Hepatocyte (in vitro differentiated cells): ENCODE data around the gene CLTCL1. TPM values are rescaled to one million over a fixed set of nuclear protein-coding genes. Genes with fewer than 3 reads are reported as not detected.

Experiments
- DNase-seq: peaks from one replicate; pipeline ENCODE4 v3.0.0-alpha.2; 2016; ENCODE audit warnings: low spot score
- H2AFZ ChIP-seq: fragments of 200-600 bp; sonication (generic); 2 replicates; pipeline ENCODE4 v1.6.0; 2016; ENCODE audit warnings: antibody characterized with exemption, mild to moderate bottlenecking
- H3K27ac ChIP-seq: fragments of 200-600 bp; sonication (generic); 2 replicates; pipeline ENCODE4 v1.5.1; 2016; ENCODE audit warnings: mild to moderate bottlenecking
- H3K27me3 ChIP-seq: fragments of 200-600 bp; sonication (generic); 2 replicates; pipeline ENCODE4 v1.6.1; 2016
- H3K36me3 ChIP-seq: fragments of 200-600 bp; sonication (generic); replicated peaks from 2 replicates; pipeline ENCODE4 v1.5.1; 2016; ENCODE audit warnings: low read depth; ENCODE audit not compliant: insufficient read depth
- H3K4me1 ChIP-seq: fragments of 200-600 bp; sonication (generic); 2 replicates; pipeline ENCODE4 v1.5.1; 2016; ENCODE audit warnings: mild to moderate bottlenecking, moderate library complexity; ENCODE audit not compliant: insufficient read depth
- H3K4me2 ChIP-seq: fragments of 200-600 bp; sonication (generic); 2 replicates; pipeline ENCODE4 v1.6.0; 2016
- H3K4me3 ChIP-seq: fragments of 200-600 bp; sonication (generic); 2 replicates; pipeline ENCODE4 v1.5.1; 2016; ENCODE audit warnings: mild to moderate bottlenecking
- H3K79me2 ChIP-seq: fragments of 200-600 bp; sonication (generic); 2 replicates; pipeline ENCODE4 v1.6.0; 2017; ENCODE audit warnings: mild to moderate bottlenecking
- H3K9me2 ChIP-seq: fragments of 200-600 bp; sonication (generic); replicated peaks from 2 replicates; pipeline ENCODE4 v1.6.0; 2017; ENCODE audit warnings: mild to moderate bottlenecking; ENCODE audit not compliant: insufficient read depth
- H3K9me3 ChIP-seq: fragments of 200-600 bp; sonication (generic); 2 replicates; pipeline ENCODE4 v1.5.1; 2016; ENCODE audit warnings: low read depth, mild to moderate bottlenecking
- H4K20me1 ChIP-seq: fragments of 200-600 bp; sonication (generic); 2 replicates; pipeline ENCODE4 v1.6.0; 2016; ENCODE audit warnings: mild to moderate bottlenecking; ENCODE audit not compliant: insufficient read depth, poor library complexity, severe bottlenecking
- CTCF ChIP-seq: fragments of 200-600 bp; sonication (generic); IDR thresholded peaks from 2 replicates; pipeline ENCODE4 v1.5.1; 2016; ENCODE audit warnings: antibody characterized with exemption, mild to moderate bottlenecking; ENCODE audit not compliant: poor library complexity
- EZH2 ChIP-seq: fragments of 200-600 bp; sonication (generic); IDR thresholded peaks from 2 replicates; pipeline ENCODE4 v1.6.1; 2016; ENCODE audit warnings: antibody characterized with exemption, mild to moderate bottlenecking, borderline replicate concordance
- EZH2phosphoT487 ChIP-seq: fragments of 200-600 bp; sonication (generic); IDR thresholded peaks from one replicate; pipeline ENCODE4 v1.6.1; 2018; ENCODE audit warnings: antibody characterized with exemption, mild to moderate bottlenecking, low read depth, moderate library complexity; ENCODE audit not compliant: unreplicated experiment, severe bottlenecking
- WGBS: methylation state at CpG from one replicate; pipeline ENCODE4 v1.1.6; 2016; ENCODE audit warnings: low lambda C conversion rate; ENCODE audit errors: missing lambda C conversion rate; 5-methylcytosine and 5-hydroxymethylcytosine counted together
- polyA plus RNA-seq: library from polyadenylated mRNA; unstranded; fragments of >200 nt; fragmentation: Nextera tagmentation; extraction: Ambion mirVana; gene quantifications from 2 replicates; pipeline ENCODE4 v1.2.1, GENCODE V29; 2016
- total RNA-seq: library from RNA; depleted of rRNA; stranded (reverse); fragments of >200 nt; gene quantifications from 2 replicates; pipeline ENCODE4 v1.2.3, GENCODE V29; 2014

CLTCL1 gene
- total and polyA plus RNA-seq, 2 experiments from 2014 or later, result 2.2 to 3.7 TPM

GRCh38 chr22:19238900-19239299 is 52.6 kb downstream of the CLTCL1 start:
- Histone ChIP-seq H3K9me3 (no peaks in the 10 kb centered on the region), H3K9me2 (no peaks in the 10 kb centered on the region), H3K36me3 (no peaks in the 10 kb centered on the region), H2AFZ (no peak overlapping the region), H3K4me3 (no peak overlapping the region), H3K27me3 (no peaks in the 10 kb centered on the region), H3K79me2 (no peaks in the 10 kb centered on the region), H3K27ac (no peak overlapping the region), H3K4me2 (no peak overlapping the region), H4K20me1 (no peaks in the 10 kb centered on the region), H3K4me1 (no peaks in the 10 kb centered on the region)
- no peak for DNase-seq
- WGBS, result 82% methylated on average over 7 of the region's 7 CpGs
- TF ChIP-seq CTCF (no peak), EZH2phosphoT487 (no peak), EZH2 (no peak)

GRCh38 chr22:19235874-19236273 is 55.6 kb downstream of the CLTCL1 start:
- no peaks in the 10 kb centered on the region for H3K27me3 ChIP-seq
- no peak overlapping the region for H3K27ac ChIP-seq
- no peak overlapping the region for H2AFZ ChIP-seq
- no peaks in the 10 kb centered on the region for H3K9me3 ChIP-seq
- H3K9me2 ChIP-seq, result no peaks in the 10 kb centered on the region
- H3K4me2 ChIP-seq, result no peak overlapping the region
- no peaks in the 10 kb centered on the region for H3K4me1 ChIP-seq
- no peak overlapping the region for H3K4me3 ChIP-seq
- TF ChIP-seq EZH2phosphoT487 (no peak), CTCF (no peak), EZH2 (no peak)
- H3K79me2 ChIP-seq, result no peaks in the 10 kb centered on the region
- H4K20me1 ChIP-seq, result no peaks in the 10 kb centered on the region
- DNase-seq, result no peak
- WGBS, result 92% methylated on average over 4 of the region's 4 CpGs
- no peaks in the 10 kb centered on the region for H3K36me3 ChIP-seq

GRCh38 chr22:19234126-19234896 is 57.2 kb downstream of the CLTCL1 start:
- no peak for DNase-seq
- no peaks in the 10 kb centered on the region for H3K27me3 ChIP-seq
- 93% methylated on average over 14 of the region's 14 CpGs for WGBS
- H3K4me2 ChIP-seq, result no peak overlapping the region
- TF ChIP-seq CTCF (no peak), EZH2phosphoT487 (no peak), EZH2 (no peak)
- H3K79me2 ChIP-seq, result no peaks in the 10 kb centered on the region
- no peaks in the 10 kb centered on the region for H3K9me3 ChIP-seq
- no peaks in the 10 kb centered on the region for H4K20me1 ChIP-seq
- no peaks in the 10 kb centered on the region for H3K36me3 ChIP-seq
- H3K27ac ChIP-seq, result no peak overlapping the region
- no peaks in the 10 kb centered on the region for H3K9me2 ChIP-seq
- no peak overlapping the region for H3K4me3 ChIP-seq
- H3K4me1 ChIP-seq, result no peaks in the 10 kb centered on the region
- H2AFZ ChIP-seq, result no peak overlapping the region
